Testis (tissue), 3 donors: Measurements from ENCODE around the gene C17orf113. TPM values are rescaled to one million over a fixed set of nuclear protein-coding genes. Genes with fewer than 3 reads are reported as not detected.

Experiments used
- polyA plus RNA-seq: library from polyadenylated mRNA; stranded (reverse); fragments of 350-450 nt; fragmentation: Illumina TruSeq; extraction: RNeasy Lipid Tissue Mini Kit (QIAGEN cat#74804); gene quantifications from one replicate; pipeline ENCODE4 v1.2.3, GENCODE V29; 2014; ENCODE audit warnings: low read depth, low replicate concordance; ENCODE audit not compliant: insufficient read depth
- total RNA-seq, 2 donors: library from RNA; depleted of rRNA; stranded (reverse); fragments of >200 nt; gene quantifications; one replicate each; pipeline ENCODE4 v1.2.3, GENCODE V29; 2016

Gene C17orf113
- total and polyA plus RNA-seq, 3 donors from 2014 or later, result 2.8 to 11.3 (median 7.7) TPM

Other genes with a start within 250 kb of the C17orf113 start
- 10 to 100 TPM in 1 of 2 donors, 1 to 10 TPM in 1; 9.9 to 13.9 TPM for gene P3H4, start 238.7 kb downstream of the C17orf113 start, total RNA-seq
- 6.9 TPM for gene P3H4, start 238.7 kb downstream of the C17orf113 start, polyA plus RNA-seq
- gene FKBP10, start 237.6 kb downstream of the C17orf113 start, total RNA-seq, result 10 to 100 TPM; 31.4 to 36.5 TPM
- gene FKBP10, start 237.6 kb downstream of the C17orf113 start, polyA plus RNA-seq, result 37.8 TPM
- 10 to 100 TPM; 61.9 to 74.3 TPM for gene NT5C3B, start 214.4 kb downstream of the C17orf113 start, total RNA-seq
- gene NT5C3B, start 214.4 kb downstream of the C17orf113 start, polyA plus RNA-seq, result 214 TPM
- 10 to 100 TPM; 31.8 to 76.3 TPM for gene KLHL10, start 212.8 kb downstream of the C17orf113 start, total RNA-seq
- gene KLHL10, start 212.8 kb downstream of the C17orf113 start, polyA plus RNA-seq, result 130 TPM
- gene KLHL11, start 185.2 kb downstream of the C17orf113 start, total RNA-seq, result 10 to 100 TPM; 61.3 to 70.2 TPM
- 28.2 TPM for gene KLHL11, start 185.2 kb downstream of the C17orf113 start, polyA plus RNA-seq
- 10 to 100 TPM; 68.4 to 86.0 TPM for gene ACLY, start 131.7 kb downstream of the C17orf113 start, total RNA-seq
- 83.0 TPM for gene ACLY, start 131.7 kb downstream of the C17orf113 start, polyA plus RNA-seq
- 10 to 100 TPM; 22.3 to 26.0 TPM for gene ODAD4, start 120.0 kb downstream of the C17orf113 start, total RNA-seq
- 53.7 TPM for gene ODAD4, start 120.0 kb downstream of the C17orf113 start, polyA plus RNA-seq
- gene CNP, start 83.8 kb downstream of the C17orf113 start, total RNA-seq, result 10 to 100 TPM; 74.3 to 89.7 TPM
- 40.8 TPM for gene CNP, start 83.8 kb downstream of the C17orf113 start, polyA plus RNA-seq
- gene DNAJC7, start 33.2 kb downstream of the C17orf113 start, total RNA-seq, result 10 to 100 TPM; 81.1 to 86.2 TPM
- gene DNAJC7, start 33.2 kb downstream of the C17orf113 start, polyA plus RNA-seq, result 94.3 TPM
- gene NKIRAS2, start 30.5 kb downstream of the C17orf113 start, total RNA-seq, result 100 to 1,000 TPM in 1 of 2 donors, 10 to 100 TPM in 1; 85.1 to 103 TPM
- 65.4 TPM for gene NKIRAS2, start 30.5 kb downstream of the C17orf113 start, polyA plus RNA-seq
- gene ZNF385C, start 47.9 kb upstream of the C17orf113 start, total RNA-seq, result 10 to 100 TPM; 17.9 to 26.6 TPM
- 21.4 TPM for gene ZNF385C, start 47.9 kb upstream of the C17orf113 start, polyA plus RNA-seq
- 10 to 100 TPM; 35.9 to 51.1 TPM for gene DHX58, start 62.1 kb upstream of the C17orf113 start, total RNA-seq
- gene DHX58, start 62.1 kb upstream of the C17orf113 start, polyA plus RNA-seq, result 56.3 TPM
- 100 to 1,000 TPM; 109 to 111 TPM for gene KAT2A, start 70.8 kb upstream of the C17orf113 start, total RNA-seq
- 37.6 TPM for gene KAT2A, start 70.8 kb upstream of the C17orf113 start, polyA plus RNA-seq
- 1 to 10 TPM; 6.9 to 9.8 TPM for gene HSPB9, start 72.2 kb upstream of the C17orf113 start, total RNA-seq
- 12.9 TPM for gene HSPB9, start 72.2 kb upstream of the C17orf113 start, polyA plus RNA-seq
- 100 to 1,000 TPM in 1 of 2 donors, 10 to 100 TPM in 1; 96.0 to 152 TPM for gene RAB5C, start 104.4 kb upstream of the C17orf113 start, total RNA-seq
- gene RAB5C, start 104.4 kb upstream of the C17orf113 start, polyA plus RNA-seq, result 139 TPM
- under 1 TPM; 0.24 to 0.56 TPM for gene KCNH4, start 130.5 kb upstream of the C17orf113 start, total RNA-seq
- 0.42 TPM for gene KCNH4, start 130.5 kb upstream of the C17orf113 start, polyA plus RNA-seq
- not detected for gene HCRT, start 134.9 kb upstream of the C17orf113 start, total RNA-seq
- not detected for gene HCRT, start 134.9 kb upstream of the C17orf113 start, polyA plus RNA-seq
- 10 to 100 TPM; 28.3 to 36.6 TPM for gene GHDC, start 143.9 kb upstream of the C17orf113 start, total RNA-seq
- 16.9 TPM for gene GHDC, start 143.9 kb upstream of the C17orf113 start, polyA plus RNA-seq
- gene STAT5B, start 225.8 kb upstream of the C17orf113 start, total RNA-seq, result 10 to 100 TPM; 65.9 to 81.5 TPM
- gene STAT5B, start 225.8 kb upstream of the C17orf113 start, polyA plus RNA-seq, result 66.0 TPM
- gene STAT5A, start 237.9 kb upstream of the C17orf113 start, total RNA-seq, result 10 to 100 TPM; 27.8 to 37.0 TPM
- 13.7 TPM for gene STAT5A, start 237.9 kb upstream of the C17orf113 start, polyA plus RNA-seq